GM18526 (cell line): Measurements from ENCODE around the gene MAB21L4.

Experiments
- POLR2A ChIP-seq: IDR thresholded peaks from 3 replicates; pipeline ENCODE4 v1.6.1; 2011; ENCODE audit not compliant: insufficient read length; ENCODE audit errors: extremely low read depth

The MAB21L4 gene

GRCh38 chr2:240851078-240851991 lies 44.6 kb downstream of the MAB21L4 start:
- TF ChIP-seq POLR2A, result no peak

DNA sequence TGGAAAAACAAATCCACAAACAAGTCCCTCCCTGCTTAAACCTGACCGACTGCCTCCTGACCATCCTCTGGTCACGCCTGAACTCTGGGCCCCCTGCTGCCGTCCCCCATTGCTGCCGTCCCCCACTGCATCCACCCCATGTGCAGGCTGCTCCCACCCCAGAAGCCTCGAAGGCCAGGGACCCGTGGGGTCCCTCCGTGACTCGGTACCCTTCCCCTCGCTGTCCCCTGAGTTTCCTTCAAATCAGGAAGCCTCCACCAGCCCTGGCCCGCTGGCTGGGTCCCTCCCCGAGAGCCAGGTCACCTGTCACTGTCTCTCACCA lies 45.2 kb downstream of the MAB21L4 start:
- no peak for TF ChIP-seq POLR2A

GRCh38 chr2:240850026-240850425 lies 45.9 kb downstream of the MAB21L4 start:
- TF ChIP-seq POLR2A, result no peak

- no peak for TF ChIP-seq POLR2A
Observed at GRCh38 chr2:240848900-240849680, 46.9 kb downstream of the MAB21L4 start.

DNA sequence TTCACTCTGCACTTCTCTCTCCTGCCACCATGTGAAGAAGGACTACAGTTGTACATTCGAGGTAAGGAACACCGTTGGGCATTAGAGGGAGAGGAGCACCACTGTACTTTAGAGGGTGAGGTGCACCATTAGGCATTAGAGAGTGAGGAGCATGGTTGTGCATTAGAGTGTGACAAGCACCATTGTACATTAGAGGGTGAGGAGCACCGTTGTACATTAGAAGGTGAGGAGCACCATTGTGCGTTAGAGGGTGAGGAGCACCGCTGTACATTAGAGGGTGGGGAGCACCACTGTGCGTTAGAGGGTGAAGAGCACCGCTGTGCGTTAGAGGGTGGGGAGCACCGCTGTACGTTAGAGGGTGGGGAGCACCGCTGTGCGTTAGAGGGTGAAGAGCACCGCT lies 48.1 kb downstream of the MAB21L4 start:
- TF ChIP-seq POLR2A, result no peak

GRCh38 chr2:240846873-240847595 lies 48.9 kb downstream of the MAB21L4 start:
- no peak for TF ChIP-seq POLR2A

DNA sequence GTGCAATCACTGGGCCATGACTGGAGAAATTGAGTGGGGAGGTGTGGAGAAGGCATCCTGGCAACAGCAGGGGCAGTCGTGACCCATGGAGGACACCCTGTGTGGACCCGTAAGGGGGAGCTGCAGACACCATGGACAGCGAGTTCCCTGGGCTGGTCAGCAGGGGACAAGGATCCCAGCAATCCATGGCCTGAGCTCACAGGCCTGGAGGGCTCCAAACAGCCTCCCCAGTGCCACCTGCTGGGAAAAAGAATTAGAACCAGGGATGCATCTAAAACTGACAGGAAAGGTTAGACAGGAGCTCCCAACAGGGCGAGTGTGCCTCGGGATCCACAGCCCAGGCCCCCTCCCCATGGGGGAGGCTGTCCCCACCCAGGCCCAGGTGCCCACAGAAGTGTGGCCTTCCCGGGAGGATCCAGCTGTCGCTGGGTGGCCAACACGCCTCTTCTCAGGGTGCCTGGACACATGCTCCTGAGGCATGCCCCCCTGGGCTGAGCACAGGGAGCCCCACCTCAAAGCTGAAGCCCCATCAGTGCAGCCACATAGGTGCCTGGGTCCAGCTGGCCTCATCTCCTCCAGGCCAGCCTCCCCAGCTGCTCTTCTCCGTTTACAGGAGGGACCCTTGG lies 55.4 kb downstream of the MAB21L4 start:
- no peak for TF ChIP-seq POLR2A

- TF ChIP-seq POLR2A, result no peak
Observed at GRCh38 chr2:240839152-240840143, 56.5 kb downstream of the MAB21L4 start.

GRCh38 chr2:240837621-240838020 lies 58.3 kb downstream of the MAB21L4 start:
- no peak for TF ChIP-seq POLR2A

- no peak for TF ChIP-seq POLR2A
Observed at GRCh38 chr2:240836781-240837467, 59.0 kb downstream of the MAB21L4 start.
